ENCODE data around the gene COQ4.

Gene COQ4

GRCh38 chr9:128342971-128343680 is 20.5 kb downstream of the COQ4 start:
- no peak for DNase-seq

DNA sequence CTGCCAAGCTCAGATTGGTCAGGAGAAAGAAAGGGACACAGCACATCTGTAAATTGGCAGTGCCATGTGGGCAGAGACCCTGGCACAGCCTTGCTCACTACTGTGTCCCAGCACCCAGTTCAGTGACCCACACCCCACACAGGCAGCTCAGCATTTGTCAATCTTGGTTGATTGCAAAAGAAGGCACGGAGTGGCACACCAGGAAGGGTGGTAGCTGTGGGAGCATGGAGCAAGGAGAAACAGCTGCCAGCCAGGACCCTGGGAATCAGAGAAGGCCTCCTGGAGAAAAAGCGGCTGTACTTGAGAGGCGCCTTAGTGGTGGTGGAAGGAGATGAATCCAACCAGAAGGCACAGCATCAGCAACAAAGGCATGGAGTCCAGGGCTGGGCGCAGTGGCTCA is 21.2 kb downstream of the COQ4 start:
- no peak for DNase-seq

DNA sequence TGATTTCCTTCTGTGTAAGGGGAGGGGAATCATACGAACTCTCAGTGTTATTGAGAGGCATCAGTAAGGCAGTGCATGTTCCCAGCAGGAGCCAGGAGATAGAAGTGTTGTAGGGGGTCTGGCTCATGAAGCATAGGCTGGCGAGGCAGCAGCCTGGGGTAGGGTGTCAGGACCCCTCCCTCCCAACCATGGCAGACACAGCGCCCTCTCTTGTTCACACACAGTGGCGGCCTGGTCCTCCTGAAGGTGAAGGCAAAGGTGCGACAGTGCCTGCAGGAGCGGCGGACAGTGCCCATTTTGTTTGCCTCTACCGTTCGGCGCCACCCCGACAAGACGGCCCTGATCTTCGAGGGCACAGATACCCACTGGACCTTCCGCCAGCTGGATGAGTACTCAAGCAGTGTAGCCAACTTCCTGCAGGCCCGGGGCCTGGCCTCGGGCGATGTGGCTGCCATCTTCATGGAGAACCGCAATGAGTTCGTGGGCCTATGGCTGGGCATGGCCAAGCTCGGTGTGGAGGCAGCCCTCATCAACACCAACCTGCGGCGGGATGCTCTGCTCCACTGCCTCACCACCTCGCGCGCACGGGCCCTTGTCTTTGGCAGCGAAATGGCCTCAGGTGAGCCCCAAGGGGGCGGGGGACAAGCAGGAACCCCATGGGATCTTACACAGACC is 22.4 kb downstream of the COQ4 start:
- no peak for DNase-seq

DNA sequence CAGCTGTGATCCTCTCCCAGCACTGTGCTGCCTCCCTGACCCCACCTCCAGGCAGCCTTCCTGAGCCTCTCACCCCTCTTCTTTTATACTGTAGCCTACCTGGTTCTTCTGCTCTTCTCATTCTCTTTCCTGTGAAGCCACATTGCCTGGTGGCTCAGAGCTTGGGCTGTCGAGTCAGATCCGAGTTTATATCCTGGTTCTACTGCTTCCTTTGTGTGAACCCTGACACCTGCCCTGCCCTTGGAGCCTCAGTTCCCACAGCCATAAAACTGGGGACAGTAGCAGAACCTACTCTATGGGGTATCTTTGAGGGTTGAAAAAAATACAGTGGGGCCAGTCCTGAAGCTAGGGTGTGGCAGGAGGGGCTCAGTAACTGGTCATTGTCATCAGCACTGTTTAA is 26.5 kb downstream of the COQ4 start:
- DNase-seq = no peak

DNA sequence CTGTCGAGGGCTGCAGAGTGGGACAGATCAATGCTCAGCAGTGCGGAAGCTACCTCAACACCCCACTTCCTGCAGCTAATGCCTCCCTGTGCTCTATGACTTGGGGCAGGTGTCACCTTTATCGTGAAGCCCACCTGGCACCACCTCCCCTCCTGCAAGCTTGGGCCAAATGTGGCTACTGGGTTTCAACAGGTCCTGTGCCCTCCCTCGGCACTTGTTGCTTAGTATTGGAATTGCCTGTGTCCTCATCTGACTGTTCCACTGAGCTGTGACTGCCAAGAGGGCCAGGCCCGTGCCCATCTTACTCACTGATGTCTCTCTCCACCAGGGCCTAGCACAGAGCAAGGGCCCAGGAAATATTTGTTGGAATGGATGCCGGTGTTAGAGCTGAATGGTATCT is 27.1 kb downstream of the COQ4 start:
- DNase-seq = no peak

GRCh38 chr9:128355451-128355850 is 32.8 kb downstream of the COQ4 start:
- no peak for DNase-seq

DNA sequence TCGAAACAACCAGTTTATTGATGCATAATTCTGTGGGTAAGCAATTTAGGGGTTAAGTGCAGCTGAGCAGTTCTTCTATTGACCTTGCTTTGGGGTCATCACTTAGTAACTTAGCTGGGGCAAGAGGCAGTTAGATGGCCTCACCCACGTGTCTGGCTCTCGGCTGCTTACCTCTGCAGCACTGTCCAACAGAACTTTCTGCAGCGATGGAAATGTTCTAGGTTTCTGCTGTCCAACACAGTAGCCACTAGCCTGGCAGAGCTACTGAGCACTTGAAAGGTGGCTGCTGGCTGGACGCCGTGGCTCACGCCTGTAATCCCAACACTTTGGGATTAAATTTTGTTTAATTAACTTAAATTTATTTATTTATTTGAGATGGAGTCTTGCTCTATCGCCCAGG is 35.5 kb downstream of the COQ4 start:
- DNase-seq = no peak

- DNase-seq = no peak
These were observed 36.2 kb downstream of the COQ4 start for GRCh38 chr9:128358861-128359260.

DNA sequence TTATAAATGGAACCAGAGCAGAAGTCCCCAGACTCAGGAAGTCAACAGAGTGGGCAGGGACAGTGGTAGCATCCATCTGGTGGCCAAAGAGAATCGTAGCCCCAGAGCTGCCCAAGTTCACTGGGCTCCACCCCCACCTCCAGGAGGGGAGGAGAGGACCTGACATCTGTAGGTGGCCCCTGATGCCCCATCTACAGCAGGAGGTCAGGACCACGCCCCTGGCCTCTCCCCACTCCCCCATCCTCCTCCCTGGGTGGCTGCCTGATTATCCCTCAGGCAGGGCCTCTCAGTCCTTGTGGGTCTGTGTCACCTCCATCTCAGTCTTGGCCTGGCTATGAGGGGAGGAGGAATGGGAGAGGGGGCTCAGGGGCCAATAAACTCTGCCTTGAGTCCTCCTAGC is 38.2 kb downstream of the COQ4 start:
- no peak for DNase-seq

DNA sequence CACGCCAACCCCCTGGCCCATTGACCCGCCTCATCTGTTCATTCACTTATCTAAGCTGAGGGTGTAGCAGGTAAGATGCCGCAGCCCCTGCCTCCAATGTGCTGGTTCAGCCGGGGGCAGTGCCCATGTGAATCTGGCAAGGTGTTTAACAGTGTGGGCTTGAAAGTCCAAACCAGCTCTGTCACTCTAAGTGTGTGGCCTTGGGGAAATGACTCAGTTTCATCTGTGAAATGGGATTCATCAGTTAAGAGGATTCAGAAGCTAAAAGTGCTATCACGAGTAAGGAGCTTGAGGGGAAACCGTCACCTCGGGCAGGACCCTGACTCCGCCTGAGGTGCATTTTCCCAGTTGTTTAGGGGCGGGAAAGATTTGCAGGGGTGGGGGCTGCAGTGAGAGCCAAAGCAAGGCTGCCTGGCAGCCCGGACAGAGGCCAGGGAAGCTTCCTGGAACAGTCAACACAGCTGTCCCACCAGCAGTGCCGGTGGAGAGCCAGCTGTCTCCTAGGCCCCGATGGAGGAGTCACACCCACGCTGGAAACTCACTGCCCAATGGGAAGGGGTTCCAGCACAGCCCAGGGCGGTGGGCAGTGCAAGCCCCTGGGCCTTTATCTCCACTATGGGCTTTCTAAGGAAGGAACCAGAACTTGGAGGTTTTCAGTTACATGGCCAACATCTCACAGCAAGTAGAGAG is 38.8 kb downstream of the COQ4 start:
- DNase-seq = no peak

DNA sequence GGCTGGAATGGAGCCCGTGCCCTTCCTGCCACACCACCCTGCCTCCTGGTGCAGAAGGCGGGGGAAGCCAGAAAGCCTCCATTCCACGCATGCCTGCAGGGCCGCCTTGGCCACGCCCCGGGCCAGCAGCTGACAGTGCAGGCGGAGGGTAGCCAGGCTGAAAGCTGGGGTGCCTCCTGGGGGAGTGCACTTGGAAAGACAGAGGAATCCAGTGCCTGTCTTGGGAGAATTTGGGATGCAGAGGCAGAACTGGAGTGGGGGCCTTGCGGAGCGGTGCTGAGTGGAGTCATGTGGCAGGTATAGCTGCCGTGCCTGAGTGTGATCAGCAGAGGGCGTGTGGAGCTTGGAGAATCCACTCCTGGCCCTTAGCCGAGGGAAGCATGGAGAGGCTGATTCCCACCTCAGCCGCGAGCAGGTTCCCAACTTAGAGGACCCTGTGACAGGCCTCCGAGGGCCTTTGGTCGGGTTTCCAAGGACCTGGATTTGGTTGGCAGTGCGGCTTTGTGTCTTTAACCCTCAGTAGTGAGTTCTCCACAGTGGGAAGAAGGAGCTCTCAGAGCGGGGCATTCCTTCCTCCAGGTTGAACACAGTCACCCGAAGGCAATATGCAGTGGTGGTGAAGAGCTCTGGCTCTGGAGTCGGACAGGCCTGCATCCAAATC is 39.5 kb downstream of the COQ4 start:
- peak; percentile 79 to 84 (median 80) for DNase-seq

GRCh38 chr9:128362774-128363173 is 40.1 kb downstream of the COQ4 start:
- no peak for DNase-seq

GRCh38 chr9:128365525-128365924 is 42.9 kb downstream of the COQ4 start:
- no peak for DNase-seq

DNA sequence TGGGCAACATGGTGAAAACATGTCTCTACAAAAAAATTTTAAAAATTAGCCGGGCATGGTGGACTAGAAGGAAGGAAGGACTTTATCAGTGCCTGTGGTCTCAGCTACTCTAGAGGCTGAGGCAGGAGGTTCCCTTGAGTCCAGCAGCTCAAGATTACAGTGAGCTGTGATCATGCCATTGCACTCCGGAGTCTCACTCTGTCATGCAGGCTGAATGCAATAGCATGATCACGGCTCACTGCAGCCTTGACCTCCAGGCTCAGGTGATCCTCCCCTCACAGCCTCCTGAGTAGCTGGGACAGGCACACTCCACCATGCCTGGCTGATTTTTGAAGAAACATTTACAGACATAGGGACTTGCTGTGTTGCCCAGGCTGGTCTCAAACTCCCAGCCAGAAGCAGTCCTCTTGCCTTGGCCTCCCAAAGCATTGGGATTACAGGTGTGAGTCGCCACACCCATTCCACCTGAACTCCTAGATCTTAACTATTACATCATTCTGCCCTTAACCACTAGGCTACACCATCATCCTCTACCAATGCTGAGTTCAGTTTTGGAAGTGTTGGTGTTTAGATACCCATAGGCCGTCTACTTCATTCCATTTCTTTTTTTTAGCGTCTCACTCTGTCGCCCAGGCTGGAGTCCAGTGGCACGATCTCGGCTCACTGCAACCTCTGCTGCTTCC is 46.5 kb downstream of the COQ4 start:
- no peak for DNase-seq

- DNase-seq = no peak
These were observed 47.7 kb downstream of the COQ4 start for GRCh38 chr9:128370367-128370751.

DNA sequence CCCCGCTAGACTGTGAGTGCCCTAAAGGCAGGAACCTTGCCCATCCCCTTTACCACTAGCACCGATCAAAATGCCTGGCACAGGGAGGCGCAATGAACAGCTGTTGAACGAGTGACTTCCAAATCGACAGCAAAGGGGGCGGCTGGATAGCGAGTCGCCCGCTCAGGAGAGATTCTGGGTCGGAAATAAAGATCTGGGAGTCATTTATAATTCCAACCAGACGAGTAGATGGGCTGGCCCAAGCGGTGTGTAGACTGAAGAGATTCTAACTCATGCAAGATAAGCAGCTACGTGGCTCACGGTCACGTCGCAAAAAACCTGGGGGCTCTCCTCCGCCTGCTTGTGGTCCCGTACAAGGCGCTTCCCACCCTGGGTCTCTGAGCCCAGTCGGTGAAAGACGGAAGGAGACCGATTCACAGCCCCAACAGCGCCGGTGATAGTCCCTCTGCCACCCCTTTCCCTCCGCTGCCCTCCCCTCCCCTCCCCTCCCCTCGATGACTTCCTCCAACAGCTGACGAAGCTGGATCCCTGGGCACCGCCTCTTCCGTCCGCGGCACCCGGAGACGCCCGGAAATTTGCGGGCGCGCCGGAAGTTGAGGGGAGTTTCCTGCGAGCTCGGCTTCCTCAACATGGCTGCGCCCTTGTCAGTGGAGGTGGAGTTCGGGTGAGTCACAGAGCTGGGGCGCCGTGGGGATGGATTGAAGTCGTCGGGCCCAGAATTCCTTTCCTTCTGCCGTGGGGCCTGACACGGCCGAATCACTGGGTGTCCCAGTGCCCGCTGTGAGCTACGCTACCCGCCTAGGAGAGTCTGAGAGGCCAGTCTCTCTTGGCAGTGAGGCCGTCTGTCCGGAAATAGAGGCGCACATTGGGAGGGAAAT is 48.4 kb downstream of the COQ4 start, which contains the start of gene URM1:
Gene URM1 (plus strand): TSS at position 623 of the 878 bp plus-strand sequence. CDS start 7 bp downstream, at position 630.
- peak; percentile 98 to 99 (median 98) for DNase-seq

DNA sequence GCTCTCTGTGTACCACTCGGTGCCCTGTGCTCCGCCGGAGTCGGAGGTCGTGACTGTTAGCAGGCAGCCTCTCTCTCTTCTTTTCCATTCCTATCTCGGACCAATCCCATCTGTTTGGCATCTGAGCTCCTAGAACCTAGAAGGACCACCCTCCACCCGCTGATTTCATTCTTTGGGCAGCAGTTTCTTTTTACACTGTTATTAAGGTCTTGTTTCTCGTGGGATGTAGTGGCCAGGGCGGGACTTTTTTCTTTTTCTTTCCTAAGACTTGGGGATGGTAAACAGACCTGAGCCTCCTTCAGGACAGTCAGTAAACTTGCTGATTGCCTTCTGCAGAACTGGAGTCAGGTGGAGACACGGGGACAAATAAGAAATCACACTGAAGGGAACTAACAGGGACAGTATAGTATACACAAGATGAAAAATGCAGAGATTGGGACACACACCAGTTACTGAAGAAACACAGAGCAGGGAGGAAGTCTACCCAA is 49.0 kb downstream of the COQ4 start:
- peak; percentile 20 to 34 (median 21) for DNase-seq

DNA sequence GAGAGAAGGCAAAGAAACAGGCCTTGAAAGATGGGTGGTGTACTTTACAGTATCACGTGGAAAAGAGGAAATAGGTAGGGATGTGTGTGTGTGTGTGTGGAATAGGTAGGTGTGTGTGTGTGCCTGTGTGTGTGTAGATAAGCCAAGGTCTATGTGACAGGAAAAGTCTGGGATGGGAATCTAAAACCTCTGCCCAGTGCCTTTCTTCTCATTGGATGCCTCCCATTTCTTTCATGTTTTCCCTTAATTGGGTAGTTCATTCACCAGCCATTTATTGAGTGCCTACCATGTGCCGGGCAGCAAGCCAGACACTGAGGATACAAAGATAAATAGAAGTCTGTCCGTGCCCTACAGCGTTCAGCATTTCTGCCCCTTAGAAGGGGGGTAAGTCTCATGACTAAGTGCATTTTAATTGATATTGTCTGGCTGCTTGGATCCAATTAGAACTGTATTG is 49.6 kb downstream of the COQ4 start:
- DNase-seq = no peak

DNA sequence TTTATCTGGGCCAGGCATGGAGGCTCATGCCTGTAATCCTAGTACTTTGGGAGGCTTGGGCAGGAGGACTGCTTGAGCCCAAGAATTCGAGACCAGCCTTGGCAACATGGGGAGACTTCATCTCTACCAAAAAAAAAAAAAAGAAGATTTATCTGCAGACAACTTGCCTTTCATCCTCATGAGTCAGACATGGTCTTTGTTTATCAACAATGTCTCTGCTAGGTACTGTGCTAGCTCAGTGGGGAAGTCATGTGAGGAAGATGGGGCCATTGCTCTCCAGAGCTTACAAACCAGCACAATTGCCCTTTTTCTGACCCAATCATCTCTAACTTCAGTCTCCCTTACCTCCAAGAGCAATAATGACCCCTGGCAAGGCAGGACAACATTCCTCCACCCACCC is 50.1 kb downstream of the COQ4 start:
- DNase-seq = peak in 1 of 3 donors; percentile 11

DNA sequence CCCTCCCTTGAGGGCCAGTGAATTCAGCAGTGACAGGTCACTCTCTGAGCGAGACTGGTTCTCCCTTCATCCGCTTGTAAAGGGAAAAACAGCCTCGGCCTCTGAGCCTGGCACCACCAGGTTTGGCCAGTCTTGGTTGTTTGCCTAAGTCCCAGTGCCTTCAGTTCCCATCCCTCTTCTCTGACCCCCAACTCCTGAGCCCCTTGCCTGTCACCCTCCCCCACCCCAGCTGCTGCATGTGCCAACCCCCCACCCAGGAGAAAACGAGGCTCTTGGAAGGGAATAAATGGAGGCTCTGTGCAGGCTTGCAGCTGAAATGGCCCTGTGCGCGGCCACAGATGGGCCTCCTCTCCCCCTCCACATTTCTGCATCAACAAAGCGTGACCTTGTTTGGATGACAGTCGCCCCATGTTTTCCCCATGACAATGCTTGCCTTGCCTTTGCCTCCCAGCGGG is 51.6 kb downstream of the COQ4 start:
- no peak for DNase-seq

GRCh38 chr9:128375865-128376264 is 53.2 kb downstream of the COQ4 start:
- DNase-seq = no peak

Data from suppressor macrophage treated with lipopolysaccharide for 1 hour (primary cell).